HG03460 (cell line): ENCODE measurements around the gene CSNK1G2.

Experiments
- ATAC-seq: cut with Tn5 transposase; IDR thresholded peaks from one replicate; pipeline ENCODE4 v1.9.1; 2021; ENCODE audit not compliant: unreplicated experiment

The CSNK1G2 gene

GRCh38 chr19:2014731-2015607 is 74.0 kb downstream of the CSNK1G2 start:
- no peak for ATAC-seq

DNA sequence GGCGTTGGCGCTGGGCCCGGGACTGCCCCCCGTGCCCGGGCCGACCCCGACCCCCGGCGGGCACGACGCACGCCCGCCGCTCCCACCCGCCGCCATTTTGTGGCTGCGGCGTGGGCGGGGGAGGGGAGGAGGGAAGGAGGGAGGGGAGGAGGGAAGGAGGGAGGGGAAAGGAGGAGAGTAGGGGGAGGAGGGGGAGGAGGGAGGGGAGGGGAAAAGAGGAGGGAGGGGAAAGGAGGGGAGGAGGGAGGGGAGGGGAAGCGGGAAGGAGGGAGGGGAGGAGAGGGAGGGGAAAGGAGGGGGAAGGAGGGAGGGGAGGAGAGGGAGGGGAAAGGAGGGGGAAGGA is 74.6 kb downstream of the CSNK1G2 start, which contains the start of gene BTBD2:
TSS of gene BTBD2 (minus strand) at position 107 of the 343 bp plus-strand sequence. CDS start at position 96, 11 bp downstream.
- no peak for ATAC-seq

GRCh38 chr19:2016041-2016807 is 75.3 kb downstream of the CSNK1G2 start:
- ATAC-seq: no peak

- ATAC-seq: no peak
These were observed 77.8 kb downstream of the CSNK1G2 start for GRCh38 chr19:2018752-2019151.

- ATAC-seq: no peak
These were observed 80.6 kb downstream of the CSNK1G2 start for GRCh38 chr19:2021453-2022140.

DNA sequence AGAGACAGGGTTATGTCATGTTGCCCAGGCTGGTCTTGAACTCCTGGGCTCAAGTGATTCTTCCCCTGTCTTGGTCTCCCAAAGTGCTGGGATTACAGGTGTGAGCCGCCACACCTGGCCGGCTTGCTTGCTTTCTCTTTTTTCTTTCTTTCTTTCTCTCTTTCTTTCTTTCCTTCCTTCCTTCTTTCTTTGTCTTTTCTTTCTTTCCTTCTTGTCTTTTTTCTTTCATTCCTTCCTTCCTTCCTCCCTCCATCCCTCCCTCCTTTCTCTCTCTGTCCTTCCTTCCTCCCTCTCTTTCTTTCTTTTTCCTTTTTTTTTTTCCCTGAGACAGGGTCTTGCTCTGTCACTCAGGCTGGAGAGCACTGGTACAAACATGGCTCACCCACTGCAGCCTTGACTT is 81.3 kb downstream of the CSNK1G2 start:
- ATAC-seq: no peak

GRCh38 chr19:2026770-2027169 is 85.8 kb downstream of the CSNK1G2 start:
- ATAC-seq: no peak

DNA sequence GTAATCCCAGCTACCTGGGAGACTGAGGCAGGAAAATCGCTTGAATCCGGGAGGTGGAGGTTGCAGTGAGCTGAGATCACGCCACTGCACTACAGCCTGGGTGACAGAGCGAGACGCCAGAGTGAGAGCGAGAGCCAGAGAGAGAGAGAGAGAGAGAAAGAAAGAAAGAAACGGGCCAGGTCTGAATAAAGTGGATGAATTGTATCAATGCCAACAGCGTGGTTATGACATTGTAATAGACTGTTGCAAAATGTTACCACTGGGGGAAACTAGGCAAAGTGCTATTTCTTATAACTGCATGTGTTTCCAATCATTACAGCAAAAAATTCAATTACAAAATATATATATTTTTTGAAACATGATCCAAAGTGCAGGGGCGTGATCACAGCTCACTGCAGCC is 86.4 kb downstream of the CSNK1G2 start:
- no peak for ATAC-seq
